K562 treated with DMSO at 1 percent for 4 hours (cell line): ENCODE measurements around the gene RNF224. TPM values are rescaled to one million over a fixed set of nuclear protein-coding genes. Genes with fewer than 3 reads are reported as not detected.

ENCODE experiments used
- total RNA-seq: library from RNA; unstranded; fragments of 300-600 nt; gene quantifications from 2 replicates; pipeline ENCODE4 v1.2.3, GENCODE V29; 2022; ENCODE audit not compliant: insufficient read depth

The RNF224 gene
- total RNA-seq, 1 experiment from 2014 or later, result not detected

Other genes starting within 250 kb of the RNF224 start
- gene PTGDS, start 250.0 kb upstream of the RNF224 start, total RNA-seq, result 6.1 and 15.4 TPM in 2 replicates
- gene LCNL1, start 244.5 kb upstream of the RNF224 start, total RNA-seq, result not detected in 2 replicates
- gene PAXX, start 235.1 kb upstream of the RNF224 start, total RNA-seq, result 89.0 and 89.2 TPM in 2 replicates
- 2.0 TPM in 1 of 2 replicates, not detected in the other for gene CLIC3, start 230.9 kb upstream of the RNF224 start, total RNA-seq
- gene ABCA2, start 199.3 kb upstream of the RNF224 start, total RNA-seq, result 14.1 and 26.4 TPM in 2 replicates
- gene FUT7, start 195.4 kb upstream of the RNF224 start, total RNA-seq, result not detected in 2 replicates
- 0.52 and 1.0 TPM in 2 replicates for gene NPDC1, start 181.3 kb upstream of the RNF224 start, total RNA-seq
- not detected in 2 replicates for gene ENTPD2, start 173.4 kb upstream of the RNF224 start, total RNA-seq
- 27.1 and 30.1 TPM in 2 replicates for gene SAPCD2, start 156.9 kb upstream of the RNF224 start, total RNA-seq
- gene UAP1L1, start 150.0 kb upstream of the RNF224 start, total RNA-seq, result 9.4 and 14.1 TPM in 2 replicates
- 37.3 and 38.9 TPM in 2 replicates for gene MAN1B1, start 140.5 kb upstream of the RNF224 start, total RNA-seq
- gene DPP7, start 112.8 kb upstream of the RNF224 start, total RNA-seq, result 228 and 246 TPM in 2 replicates
- not detected in 2 replicates for gene GRIN1, start 88.3 kb upstream of the RNF224 start, total RNA-seq
- not detected in 2 replicates for gene LRRC26, start 57.5 kb upstream of the RNF224 start, total RNA-seq
- gene TMEM210, start 55.4 kb upstream of the RNF224 start, total RNA-seq, result not detected in 2 replicates
- gene ANAPC2, start 38.9 kb upstream of the RNF224 start, total RNA-seq, result 32.5 and 40.5 TPM in 2 replicates
- 203 and 207 TPM in 2 replicates for gene SSNA1, start 38.8 kb upstream of the RNF224 start, total RNA-seq
- gene TPRN, start 26.8 kb upstream of the RNF224 start, total RNA-seq, result 26.9 and 34.8 TPM in 2 replicates
- gene TMEM203, start 21.9 kb upstream of the RNF224 start, total RNA-seq, result 35.0 and 40.6 TPM in 2 replicates
- 23.0 and 25.4 TPM in 2 replicates for gene NDOR1, start 21.8 kb upstream of the RNF224 start, total RNA-seq
- gene RNF208, start 5.3 kb upstream of the RNF224 start, total RNA-seq, result 6.2 and 6.7 TPM in 2 replicates
- 1.1 TPM in 1 of 2 replicates, not detected in the other for gene CYSRT1, start 2.3 kb upstream of the RNF224 start, total RNA-seq
- not detected in 2 replicates for gene SLC34A3, start 3.4 kb downstream of the RNF224 start, total RNA-seq
- gene TUBB4B, start 13.8 kb downstream of the RNF224 start, total RNA-seq, result 816 and 880 TPM in 2 replicates
- not detected in 2 replicates for gene STPG3, start 23.8 kb downstream of the RNF224 start, total RNA-seq
- 84.5 and 89.8 TPM in 2 replicates for gene NELFB, start 27.8 kb downstream of the RNF224 start, total RNA-seq
- 49.5 and 59.8 TPM in 2 replicates for gene TOR4A, start 50.2 kb downstream of the RNF224 start, total RNA-seq
- gene NRARP, start 74.8 kb downstream of the RNF224 start, total RNA-seq, result 16.1 and 30.4 TPM in 2 replicates
- 9.8 TPM in 2 replicates for gene EXD3, start 195.7 kb downstream of the RNF224 start, total RNA-seq
- 1.1 and 1.8 TPM in 2 replicates for gene NOXA1, start 195.9 kb downstream of the RNF224 start, total RNA-seq
- not detected in 2 replicates for gene ENTPD8, start 213.9 kb downstream of the RNF224 start, total RNA-seq
- gene NSMF, start 231.8 kb downstream of the RNF224 start, total RNA-seq, result 52.0 and 53.0 TPM in 2 replicates